ENCODE results near the gene PTPRN2.

DNA sequence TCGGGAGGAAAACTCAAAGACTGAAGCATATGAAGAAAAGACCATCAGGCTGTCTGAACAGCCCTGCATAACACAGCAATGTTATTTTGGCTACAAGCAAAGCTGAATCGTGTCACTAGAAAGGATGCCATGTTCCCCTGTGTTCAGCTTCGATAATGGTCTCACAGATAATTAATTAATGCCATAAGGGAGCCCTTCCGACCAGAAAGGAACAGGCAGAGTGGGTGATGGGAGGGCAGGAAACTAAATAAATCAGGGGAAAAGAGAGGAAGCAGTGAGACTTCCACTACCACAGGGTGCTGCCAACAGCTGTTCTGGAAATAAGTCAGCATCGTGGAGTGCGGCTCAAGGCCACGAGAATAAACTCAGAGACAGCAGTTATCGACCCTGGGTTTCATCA lies 3.2 kb downstream of the PTPRN2 start:
- no peak for TF ChIP-seq CTCF (conservative IDR thresholded peaks at IDR 0.05 in 1 of 2, IDR thresholded peaks at IDR 0.05 in 1 of 2; ENCODE audit: extremely low read depth in 1 of 2, insufficient read depth in 1 of 2, low read depth in 1 of 2, low read length in 2 of 2)
- TF ChIP-seq EZH2 (IDR thresholded peaks at IDR 0.05; ENCODE audit: borderline replicate concordance, low read length): no peak

All from mammary epithelial cell (primary cell).